ENCODE results near the gene CLCN7. TPM values are rescaled to one million over a fixed set of nuclear protein-coding genes. Genes with fewer than 3 reads are reported as not detected.
A peak's percentile ranks its signal among the peaks of the same experiment; 100 is the strongest.

CLCN7 gene
- polyA plus RNA-seq, 1 of the 3 experiments (the other 2 are of a cell fraction), result 44.3 TPM

GRCh38 chr16:1426734-1427471 is 47.9 kb downstream of the CLCN7 start:
- H2AFZ ChIP-seq (ENCODE audit: low read depth), result no peak overlapping the region
- CTCF ChIA-PET, result interaction anchor here (1.4 kb wide), 1 partner anchor 9 kb away, joined by 3 read pairs; no protein-coding TSS in a partner anchor
- no peaks in the 10 kb centered on the region for H3K79me2 ChIP-seq (ENCODE audit: insufficient read depth)
- H3K4me2 ChIP-seq, result no peak overlapping the region
- H3K27me3 ChIP-seq (ENCODE audit: insufficient read depth), result no peaks in the 10 kb centered on the region
- POLR2A ChIA-PET, result no interaction called here
- TF ChIP-seq FOXJ3 (CRISPR knock-in tag; IDR thresholded peaks at IDR 0.05), result no peak
- TF ChIP-seq NFIC (IDR thresholded peaks at IDR 0.05; ENCODE audit: borderline replicate concordance), result no peak
- no peak for TF ChIP-seq ELF1 (IDR thresholded peaks at IDR 0.05)
- TF ChIP-seq ZBTB33 (IDR thresholded peaks at IDR 0.05; ENCODE audit: borderline replicate concordance, low read depth), result no peak
- no peak for TF ChIP-seq NRF1 (IDR thresholded peaks at IDR 0.05; ENCODE audit: low read depth, low read length)
- H3K9me3 ChIP-seq, result no peaks in the 10 kb centered on the region
- no peak overlapping the region for H3K27ac ChIP-seq (ENCODE audit: low read depth in 2 of 2, low read length in 1 of 2)
- H3K9ac ChIP-seq, result no peak overlapping the region
- WGBS (ENCODE audit: low lambda C conversion rate), result 86% methylated on average over 10 of the region's 42 CpGs
- peak; percentile 55 for DNase-seq
- H3F3A ChIP-seq (replicated peaks; ENCODE audit: insufficient read depth), result peaks cover 4% of the 10 kb centered on the region
- H3K9me2 ChIP-seq, result no peaks in the 10 kb centered on the region
- peaks cover 0 to 13% of the 10 kb centered on the region in 2 experiments; a peak in 1 of 4 replicates for H3K4me1 ChIP-seq (ENCODE audit: control insufficient read depth in 1 of 2, insufficient read depth in 2 of 2, low read depth in 1 of 2, low read length in 1 of 2)
- H4K20me1 ChIP-seq (ENCODE audit: insufficient read depth), result no peaks in the 10 kb centered on the region
- H3K36me3 ChIP-seq (replicated peaks in 1 of 2; ENCODE audit: control insufficient read depth in 1 of 2, insufficient read depth in 2 of 2, low read length in 1 of 2), result no peaks in the 10 kb centered on the region
- H3K4me3 ChIP-seq (ENCODE audit: low read depth in 2 of 2, low read length in 1 of 2), result no peak overlapping the region

- TF ChIP-seq USF1 (IDR thresholded peaks at IDR 0.05; ENCODE audit: borderline replicate concordance, low read depth) (no peak), MAX (IDR thresholded peaks at IDR 0.05; ENCODE audit: low read depth) (no peak), FOXM1 (IDR thresholded peaks at IDR 0.05; ENCODE audit: low read depth) (no peak), RFX5 (IDR thresholded peaks at IDR 0.05; ENCODE audit: low read length) (no peak), FOXJ3 (CRISPR knock-in tag; IDR thresholded peaks at IDR 0.05) (no peak), TCF12 (IDR thresholded peaks at IDR 0.05) (no peak), SMC3 (IDR thresholded peaks at IDR 0.05; ENCODE audit: low read depth, low read length) (no peak), USF2 (IDR thresholded peaks at IDR 0.05; ENCODE audit: borderline replicate concordance, low read depth, low read length) (no peak), SIN3A (IDR thresholded peaks at IDR 0.05; ENCODE audit: borderline replicate concordance, low read depth, low read length) (no peak), NRF1 (IDR thresholded peaks at IDR 0.05; ENCODE audit: low read depth, low read length) (no peak), GABPA (IDR thresholded peaks at IDR 0.05; ENCODE audit: low read depth) (no peak), MEF2A (IDR thresholded peaks at IDR 0.05; ENCODE audit: borderline replicate concordance, low read depth) (no peak)
- Histone ChIP-seq H3K4me3 (ENCODE audit: low read depth in 2 of 2, low read length in 1 of 2) (no peak overlapping the region), H3K9ac (no peak overlapping the region), H2AFZ (ENCODE audit: low read depth) (no peak overlapping the region), H3K9me2 (no peaks in the 10 kb centered on the region), H3K4me1 (ENCODE audit: control insufficient read depth in 1 of 2, insufficient read depth in 2 of 2, low read depth in 1 of 2, low read length in 1 of 2) (peaks cover 0 to 9% of the 10 kb centered on the region in 2 experiments; a peak in 1 of 4 replicates), H4K20me1 (ENCODE audit: insufficient read depth) (no peaks in the 10 kb centered on the region), H3K36me3 (replicated peaks in 1 of 2; ENCODE audit: control insufficient read depth in 1 of 2, insufficient read depth in 2 of 2, low read length in 1 of 2) (no peaks in the 10 kb centered on the region), H3K27ac (ENCODE audit: low read depth in 2 of 2, low read length in 1 of 2) (no peak overlapping the region), H3K9me3 (no peaks in the 10 kb centered on the region), H3F3A (replicated peaks; ENCODE audit: insufficient read depth) (peaks cover 4% of the 10 kb centered on the region), H3K4me2 (no peak overlapping the region), H3K79me2 (ENCODE audit: insufficient read depth) (peaks cover 4% of the 10 kb centered on the region; the same call in 1 of the 2 replicates), H3K27me3 (ENCODE audit: insufficient read depth) (no peaks in the 10 kb centered on the region)
- 78% methylated on average over 4 of the region's 16 CpGs for WGBS (ENCODE audit: low lambda C conversion rate)
- POLR2A ChIA-PET, result no interaction called here
- peak; percentile 22 for DNase-seq
- CTCF ChIA-PET, result interaction anchor here (1.4 kb wide), 1 partner anchor 8 kb away, joined by 3 read pairs; no protein-coding TSS in a partner anchor
Measured at GRCh38 chr16:1425616-1426370, 49.0 kb downstream of the CLCN7 start.

All from SK-N-SH (cell line).